GM23338 (cell line): Measurements from ENCODE around the gene PHC2. TPM values are rescaled to one million over a fixed set of nuclear protein-coding genes. Genes with fewer than 3 reads are reported as not detected.

Source experiments
- ATAC-seq: fragments of 200-7000 bp; cut with Tn5 transposase; 3 replicates; pipeline ENCODE4 v1.9.1; 2020
- DNase-seq: peaks from one replicate; pipeline ENCODE4 v3.0.0-alpha.2; 2015; ENCODE audit warnings: low spot score
- H2AFZ ChIP-seq: fragments of 200-600 bp; sonication (generic); 2 replicates; pipeline ENCODE4 v1.8.0; 2016; ENCODE audit warnings: antibody characterized with exemption, mild to moderate bottlenecking, moderate library complexity
- H3F3A ChIP-seq: fragments of 200-600 bp; sonication (generic); replicated peaks from 2 replicates; pipeline ENCODE4 v1.8.0; 2017; ENCODE audit warnings: antibody characterized with exemption, mixed run types, low read depth
- H3K27ac ChIP-seq: fragments of 200-600 bp; sonication (generic); 2 replicates; pipeline ENCODE4 v1.6.1; 2016; ENCODE audit warnings: low read depth
- H3K27me3 ChIP-seq: fragments of 200-600 bp; sonication (generic); 2 replicates; pipeline ENCODE4 v1.8.0; 2016; ENCODE audit warnings: mild to moderate bottlenecking, mixed run types, moderate library complexity; ENCODE audit not compliant: insufficient read depth
- H3K36me3 ChIP-seq: fragments of 200-600 bp; sonication (generic); 2 replicates; pipeline ENCODE4 v1.8.0; 2016; ENCODE audit warnings: mild to moderate bottlenecking; ENCODE audit not compliant: insufficient read depth
- H3K4me1 ChIP-seq: fragments of 200-600 bp; sonication (generic); 2 replicates; pipeline ENCODE4 v1.8.0; 2016; ENCODE audit warnings: mild to moderate bottlenecking, moderate library complexity; ENCODE audit not compliant: insufficient read depth
- H3K4me2 ChIP-seq: fragments of 200-600 bp; sonication (generic); 2 replicates; pipeline ENCODE4 v1.7.1; 2017; ENCODE audit warnings: mixed run types
- H3K4me3 ChIP-seq: fragments of 200-600 bp; sonication (generic); 2 replicates; pipeline ENCODE4 v1.6.1; 2016; ENCODE audit warnings: mixed run types
- H3K79me2 ChIP-seq: fragments of 200-600 bp; sonication (generic); replicated peaks from 2 replicates; pipeline ENCODE4 v1.8.0; 2017; ENCODE audit warnings: mild to moderate bottlenecking; ENCODE audit not compliant: insufficient read depth
- H3K9me2 ChIP-seq: fragments of 200-600 bp; sonication (generic); 2 replicates; pipeline ENCODE4 v1.8.0; 2017; ENCODE audit not compliant: insufficient read depth
- H4K20me1 ChIP-seq: fragments of 200-600 bp; sonication (generic); replicated peaks from 2 replicates; pipeline ENCODE4 v1.8.0; 2017; ENCODE audit warnings: mild to moderate bottlenecking; ENCODE audit not compliant: insufficient read depth
- H3K27ac Mint-ChIP-seq: 2 replicates; pipeline ENCODE4 v1.8.0; 2020; ENCODE audit warnings: inconsistent platforms, mild to moderate bottlenecking, moderate library complexity, mixed read lengths
- H3K27me3 Mint-ChIP-seq: 3 replicates; pipeline ENCODE4 v1.8.0; 2022; ENCODE audit warnings: low read depth, mild to moderate bottlenecking, moderate library complexity, mixed read lengths, inconsistent platforms; ENCODE audit not compliant: insufficient read depth, poor library complexity
- H3K36me3 Mint-ChIP-seq: 3 replicates; pipeline ENCODE4 v1.8.0; 2021; ENCODE audit warnings: low read depth, mild to moderate bottlenecking, inconsistent platforms, moderate library complexity, mixed read lengths
- H3K4me1 Mint-ChIP-seq: 3 replicates; pipeline ENCODE4 v1.8.0; 2020; ENCODE audit warnings: mild to moderate bottlenecking, inconsistent platforms, mixed read lengths
- H3K4me3 Mint-ChIP-seq: 3 replicates; pipeline ENCODE4 v1.8.0; 2021; ENCODE audit warnings: moderate library complexity, mild to moderate bottlenecking, inconsistent platforms, mixed read lengths
- H3K9me3 Mint-ChIP-seq: 3 replicates; pipeline ENCODE4 v1.8.0; 2020; ENCODE audit warnings: moderate library complexity, mild to moderate bottlenecking, inconsistent platforms, mixed read lengths
- CREB1 ChIP-seq: fragments of 250-450 bp; sonication (Bioruptor Pico); IDR thresholded peaks from 2 replicates; pipeline ENCODE4 v1.5.0; 2020; ENCODE audit warnings: low read depth, mild to moderate bottlenecking, moderate library complexity
- EZH2 ChIP-seq: fragments of 200-600 bp; sonication (generic); IDR thresholded peaks from one replicate; pipeline ENCODE4 v1.8.0; 2017; ENCODE audit warnings: antibody characterized with exemption, mild to moderate bottlenecking, low read depth; ENCODE audit not compliant: unreplicated experiment
- EZH2phosphoT487 ChIP-seq: fragments of 200-600 bp; sonication (generic); IDR thresholded peaks from one replicate; pipeline ENCODE4 v1.8.1; 2018; ENCODE audit warnings: antibody characterized with exemption; ENCODE audit not compliant: unreplicated experiment
- JUNB ChIP-seq: IDR thresholded peaks from one replicate; pipeline ENCODE4 v1.6.1; 2016; ENCODE audit warnings: antibody characterized with exemption; ENCODE audit not compliant: unreplicated experiment
- NANOG ChIP-seq: IDR thresholded peaks from 2 replicates; pipeline ENCODE4 v1.6.1; 2016; ENCODE audit warnings: antibody characterized with exemption, borderline replicate concordance
- POLR2AphosphoS5 ChIP-seq: IDR thresholded peaks from 2 replicates; pipeline ENCODE4 v1.6.1; 2016; ENCODE audit warnings: antibody characterized with exemption, low read depth
- STAT1 ChIP-seq: IDR thresholded peaks from one replicate; pipeline ENCODE4 v1.6.1; 2016; ENCODE audit warnings: antibody characterized with exemption; ENCODE audit not compliant: unreplicated experiment
- ZNF114 ChIP-seq: fragments of 250-450 bp; sonication (Bioruptor Pico); IDR thresholded peaks from 2 replicates; pipeline ENCODE4 v1.5.0; 2020; ENCODE audit warnings: mild to moderate bottlenecking, moderate library complexity
- ZNF331 ChIP-seq: fragments of 250-450 bp; sonication (Bioruptor Pico); IDR thresholded peaks from 2 replicates; pipeline ENCODE4 v1.5.0; 2020; ENCODE audit warnings: low read depth, mild to moderate bottlenecking, moderate library complexity
- polyA plus RNA-seq: library from polyadenylated mRNA; unstranded; fragments of >200 nt; fragmentation: Nextera tagmentation; extraction: Ambion mirVana; gene quantifications from 2 replicates; pipeline ENCODE4 v1.2.1, GENCODE V29; 2016
- total RNA-seq: library from RNA; depleted of rRNA; stranded (reverse); fragments of >200 nt; shearing (Covaris generic); gene quantifications from 2 replicates; pipeline ENCODE4 v1.2.3, GENCODE V29; 2014
- TF ChIP-seq, protein P1 (sequence below): IDR thresholded peaks from one replicate; pipeline ENCODE4 v1.6.1; 2018; ENCODE audit warnings: antibody characterized with exemption; ENCODE audit not compliant: unreplicated experiment
- TF ChIP-seq, protein P2 (sequence below), 2 experiments: fragments of 200-600 bp in 1 of 2; sonication (generic) in 1 of 2; conservative IDR thresholded peaks; 2 replicates each; pipeline versions ENCODE4 v1.5.1 to v1.6.1; 2016 to 2017; ENCODE audit warnings: antibody characterized with exemption in 2 of 2, low read depth in 2 of 2, mild to moderate bottlenecking in 2 of 2, moderate library complexity in 1 of 2
- TF ChIP-seq, protein P3 (sequence below): IDR thresholded peaks from 2 replicates; pipeline ENCODE4 v1.6.1; 2016; ENCODE audit warnings: antibody characterized with exemption
- TF ChIP-seq, protein P4 (sequence below): fragments of 250-450 bp; sonication (Bioruptor Pico); IDR thresholded peaks from 2 replicates; pipeline ENCODE4 v1.5.0; 2020; ENCODE audit warnings: mild to moderate bottlenecking, moderate library complexity

PHC2 gene
- total and polyA plus RNA-seq, 2 experiments from 2014 or later: 1.7 to 7.3 TPM

DNA sequence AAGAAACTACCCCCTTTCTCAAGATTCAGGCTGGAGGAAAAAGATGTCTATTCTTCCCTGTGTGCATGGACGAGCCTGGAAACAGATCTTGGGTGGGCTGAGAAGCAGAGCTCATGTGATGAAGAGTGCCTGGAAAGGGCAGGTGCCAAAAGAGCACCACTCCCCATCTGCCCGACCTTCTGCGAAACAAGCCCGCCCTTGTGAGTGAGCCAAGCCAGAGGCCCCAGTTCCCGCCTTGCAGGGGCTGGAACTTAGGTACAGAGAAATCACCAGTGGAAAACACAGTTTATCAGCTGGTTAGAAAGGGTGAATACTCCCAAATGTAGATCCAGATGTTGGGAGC, 83.3 kb downstream of the PHC2 start:
- Histone ChIP-seq H3K4me3 (no peak overlapping the region), H3F3A (peaks cover 14% of the 10 kb centered on the region), H2AFZ (no peak overlapping the region), H3K36me3 (no peaks in the 10 kb centered on the region), H4K20me1 (peaks cover 32% of the 10 kb centered on the region), H3K9me2 (no peaks in the 10 kb centered on the region), H3K27ac (no peak overlapping the region), H3K4me2 (no peak overlapping the region), H3K27me3 (peaks cover 93% of the 10 kb centered on the region), H3K79me2 (no peaks in the 10 kb centered on the region), H3K4me1 (peaks cover 29% of the 10 kb centered on the region)
- TF ChIP-seq POLR2AphosphoS5 (no peak), STAT1 (no peak), ZNF114 (CRISPR knock-in tag) (no peak), JUNB (no peak), ZNF331 (CRISPR knock-in tag) (no peak), NANOG (no peak), EZH2 (no peak), CREB1 (CRISPR knock-in tag) (no peak), EZH2phosphoT487 (no peak)
- TF ChIP-seq, protein P1, sequence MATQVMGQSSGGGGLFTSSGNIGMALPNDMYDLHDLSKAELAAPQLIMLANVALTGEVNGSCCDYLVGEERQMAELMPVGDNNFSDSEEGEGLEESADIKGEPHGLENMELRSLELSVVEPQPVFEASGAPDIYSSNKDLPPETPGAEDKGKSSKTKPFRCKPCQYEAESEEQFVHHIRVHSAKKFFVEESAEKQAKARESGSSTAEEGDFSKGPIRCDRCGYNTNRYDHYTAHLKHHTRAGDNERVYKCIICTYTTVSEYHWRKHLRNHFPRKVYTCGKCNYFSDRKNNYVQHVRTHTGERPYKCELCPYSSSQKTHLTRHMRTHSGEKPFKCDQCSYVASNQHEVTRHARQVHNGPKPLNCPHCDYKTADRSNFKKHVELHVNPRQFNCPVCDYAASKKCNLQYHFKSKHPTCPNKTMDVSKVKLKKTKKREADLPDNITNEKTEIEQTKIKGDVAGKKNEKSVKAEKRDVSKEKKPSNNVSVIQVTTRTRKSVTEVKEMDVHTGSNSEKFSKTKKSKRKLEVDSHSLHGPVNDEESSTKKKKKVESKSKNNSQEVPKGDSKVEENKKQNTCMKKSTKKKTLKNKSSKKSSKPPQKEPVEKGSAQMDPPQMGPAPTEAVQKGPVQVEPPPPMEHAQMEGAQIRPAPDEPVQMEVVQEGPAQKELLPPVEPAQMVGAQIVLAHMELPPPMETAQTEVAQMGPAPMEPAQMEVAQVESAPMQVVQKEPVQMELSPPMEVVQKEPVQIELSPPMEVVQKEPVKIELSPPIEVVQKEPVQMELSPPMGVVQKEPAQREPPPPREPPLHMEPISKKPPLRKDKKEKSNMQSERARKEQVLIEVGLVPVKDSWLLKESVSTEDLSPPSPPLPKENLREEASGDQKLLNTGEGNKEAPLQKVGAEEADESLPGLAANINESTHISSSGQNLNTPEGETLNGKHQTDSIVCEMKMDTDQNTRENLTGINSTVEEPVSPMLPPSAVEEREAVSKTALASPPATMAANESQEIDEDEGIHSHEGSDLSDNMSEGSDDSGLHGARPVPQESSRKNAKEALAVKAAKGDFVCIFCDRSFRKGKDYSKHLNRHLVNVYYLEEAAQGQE: no peak
- TF ChIP-seq, protein P2, sequence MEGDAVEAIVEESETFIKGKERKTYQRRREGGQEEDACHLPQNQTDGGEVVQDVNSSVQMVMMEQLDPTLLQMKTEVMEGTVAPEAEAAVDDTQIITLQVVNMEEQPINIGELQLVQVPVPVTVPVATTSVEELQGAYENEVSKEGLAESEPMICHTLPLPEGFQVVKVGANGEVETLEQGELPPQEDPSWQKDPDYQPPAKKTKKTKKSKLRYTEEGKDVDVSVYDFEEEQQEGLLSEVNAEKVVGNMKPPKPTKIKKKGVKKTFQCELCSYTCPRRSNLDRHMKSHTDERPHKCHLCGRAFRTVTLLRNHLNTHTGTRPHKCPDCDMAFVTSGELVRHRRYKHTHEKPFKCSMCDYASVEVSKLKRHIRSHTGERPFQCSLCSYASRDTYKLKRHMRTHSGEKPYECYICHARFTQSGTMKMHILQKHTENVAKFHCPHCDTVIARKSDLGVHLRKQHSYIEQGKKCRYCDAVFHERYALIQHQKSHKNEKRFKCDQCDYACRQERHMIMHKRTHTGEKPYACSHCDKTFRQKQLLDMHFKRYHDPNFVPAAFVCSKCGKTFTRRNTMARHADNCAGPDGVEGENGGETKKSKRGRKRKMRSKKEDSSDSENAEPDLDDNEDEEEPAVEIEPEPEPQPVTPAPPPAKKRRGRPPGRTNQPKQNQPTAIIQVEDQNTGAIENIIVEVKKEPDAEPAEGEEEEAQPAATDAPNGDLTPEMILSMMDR (conservative IDR thresholded peaks at IDR 0.05; ENCODE audit: low read depth in 2 of 2): no peak
- TF ChIP-seq, protein P3, sequence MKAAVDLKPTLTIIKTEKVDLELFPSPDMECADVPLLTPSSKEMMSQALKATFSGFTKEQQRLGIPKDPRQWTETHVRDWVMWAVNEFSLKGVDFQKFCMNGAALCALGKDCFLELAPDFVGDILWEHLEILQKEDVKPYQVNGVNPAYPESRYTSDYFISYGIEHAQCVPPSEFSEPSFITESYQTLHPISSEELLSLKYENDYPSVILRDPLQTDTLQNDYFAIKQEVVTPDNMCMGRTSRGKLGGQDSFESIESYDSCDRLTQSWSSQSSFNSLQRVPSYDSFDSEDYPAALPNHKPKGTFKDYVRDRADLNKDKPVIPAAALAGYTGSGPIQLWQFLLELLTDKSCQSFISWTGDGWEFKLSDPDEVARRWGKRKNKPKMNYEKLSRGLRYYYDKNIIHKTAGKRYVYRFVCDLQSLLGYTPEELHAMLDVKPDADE: no peak
- TF ChIP-seq, protein P4, sequence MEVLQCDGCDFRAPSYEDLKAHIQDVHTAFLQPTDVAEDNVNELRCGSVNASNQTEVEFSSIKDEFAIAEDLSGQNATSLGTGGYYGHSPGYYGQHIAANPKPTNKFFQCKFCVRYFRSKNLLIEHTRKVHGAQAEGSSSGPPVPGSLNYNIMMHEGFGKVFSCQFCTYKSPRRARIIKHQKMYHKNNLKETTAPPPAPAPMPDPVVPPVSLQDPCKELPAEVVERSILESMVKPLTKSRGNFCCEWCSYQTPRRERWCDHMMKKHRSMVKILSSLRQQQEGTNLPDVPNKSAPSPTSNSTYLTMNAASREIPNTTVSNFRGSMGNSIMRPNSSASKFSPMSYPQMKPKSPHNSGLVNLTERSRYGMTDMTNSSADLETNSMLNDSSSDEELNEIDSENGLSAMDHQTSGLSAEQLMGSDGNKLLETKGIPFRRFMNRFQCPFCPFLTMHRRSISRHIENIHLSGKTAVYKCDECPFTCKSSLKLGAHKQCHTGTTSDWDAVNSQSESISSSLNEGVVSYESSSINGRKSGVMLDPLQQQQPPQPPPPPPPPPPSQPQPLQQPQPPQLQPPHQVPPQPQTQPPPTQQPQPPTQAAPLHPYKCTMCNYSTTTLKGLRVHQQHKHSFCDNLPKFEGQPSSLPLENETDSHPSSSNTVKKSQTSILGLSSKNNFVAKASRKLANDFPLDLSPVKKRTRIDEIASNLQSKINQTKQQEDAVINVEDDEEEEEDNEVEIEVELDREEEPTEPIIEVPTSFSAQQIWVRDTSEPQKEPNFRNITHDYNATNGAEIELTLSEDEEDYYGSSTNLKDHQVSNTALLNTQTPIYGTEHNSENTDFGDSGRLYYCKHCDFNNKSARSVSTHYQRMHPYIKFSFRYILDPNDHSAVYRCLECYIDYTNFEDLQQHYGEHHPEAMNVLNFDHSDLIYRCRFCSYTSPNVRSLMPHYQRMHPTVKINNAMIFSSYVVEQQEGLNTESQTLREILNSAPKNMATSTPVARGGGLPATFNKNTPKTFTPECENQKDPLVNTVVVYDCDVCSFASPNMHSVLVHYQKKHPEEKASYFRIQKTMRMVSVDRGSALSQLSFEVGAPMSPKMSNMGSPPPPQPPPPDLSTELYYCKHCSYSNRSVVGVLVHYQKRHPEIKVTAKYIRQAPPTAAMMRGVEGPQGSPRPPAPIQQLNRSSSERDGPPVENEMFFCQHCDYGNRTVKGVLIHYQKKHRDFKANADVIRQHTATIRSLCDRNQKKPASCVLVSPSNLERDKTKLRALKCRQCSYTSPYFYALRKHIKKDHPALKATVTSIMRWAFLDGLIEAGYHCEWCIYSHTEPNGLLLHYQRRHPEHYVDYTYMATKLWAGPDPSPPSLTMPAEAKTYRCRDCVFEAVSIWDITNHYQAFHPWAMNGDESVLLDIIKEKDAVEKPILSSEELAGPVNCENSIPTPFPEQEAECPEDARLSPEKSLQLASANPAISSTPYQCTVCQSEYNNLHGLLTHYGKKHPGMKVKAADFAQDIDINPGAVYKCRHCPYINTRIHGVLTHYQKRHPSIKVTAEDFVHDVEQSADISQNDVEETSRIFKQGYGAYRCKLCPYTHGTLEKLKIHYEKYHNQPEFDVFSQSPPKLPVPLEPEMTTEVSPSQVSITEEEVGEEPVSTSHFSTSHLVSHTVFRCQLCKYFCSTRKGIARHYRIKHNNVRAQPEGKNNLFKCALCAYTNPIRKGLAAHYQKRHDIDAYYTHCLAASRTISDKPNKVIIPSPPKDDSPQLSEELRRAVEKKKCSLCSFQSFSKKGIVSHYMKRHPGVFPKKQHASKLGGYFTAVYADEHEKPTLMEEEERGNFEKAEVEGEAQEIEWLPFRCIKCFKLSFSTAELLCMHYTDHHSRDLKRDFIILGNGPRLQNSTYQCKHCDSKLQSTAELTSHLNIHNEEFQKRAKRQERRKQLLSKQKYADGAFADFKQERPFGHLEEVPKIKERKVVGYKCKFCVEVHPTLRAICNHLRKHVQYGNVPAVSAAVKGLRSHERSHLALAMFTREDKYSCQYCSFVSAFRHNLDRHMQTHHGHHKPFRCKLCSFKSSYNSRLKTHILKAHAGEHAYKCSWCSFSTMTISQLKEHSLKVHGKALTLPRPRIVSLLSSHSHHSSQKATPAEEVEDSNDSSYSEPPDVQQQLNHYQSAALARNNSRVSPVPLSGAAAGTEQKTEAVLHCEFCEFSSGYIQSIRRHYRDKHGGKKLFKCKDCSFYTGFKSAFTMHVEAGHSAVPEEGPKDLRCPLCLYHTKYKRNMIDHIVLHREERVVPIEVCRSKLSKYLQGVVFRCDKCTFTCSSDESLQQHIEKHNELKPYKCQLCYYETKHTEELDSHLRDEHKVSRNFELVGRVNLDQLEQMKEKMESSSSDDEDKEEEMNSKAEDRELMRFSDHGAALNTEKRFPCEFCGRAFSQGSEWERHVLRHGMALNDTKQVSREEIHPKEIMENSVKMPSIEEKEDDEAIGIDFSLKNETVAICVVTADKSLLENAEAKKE (CRISPR knock-in tag): no peak
- no peaks in the 10 kb centered on the region; the same call in 2 of the 3 replicates for H3K36me3 Mint-ChIP-seq
- H3K27ac Mint-ChIP-seq: no peak overlapping the region
- ATAC-seq (no peak), DNase-seq (no peak)
- no peaks in the 10 kb centered on the region for H3K9me3 Mint-ChIP-seq
- H3K4me1 Mint-ChIP-seq: peaks cover 47% of the 10 kb centered on the region
- peaks cover 66% of the 10 kb centered on the region for H3K27me3 Mint-ChIP-seq
- no peak overlapping the region for H3K4me3 Mint-ChIP-seq
